PC-3 (cell line): Measurements from ENCODE around the gene CD82. TPM values are rescaled to one million over a fixed set of nuclear protein-coding genes. Genes with fewer than 3 reads are reported as not detected.
"Not testable (repeated sequence)": the region's sequence is repeated elsewhere in the genome, so short reads cannot be mapped to it uniquely, and the experiment has no call there.

Experiments
- ATAC-seq: fragments of 200-7000 bp; cut with Tn5 transposase; 2 replicates; pipeline ENCODE4 v1.9.1; 2020; ENCODE audit warnings: mild to moderate bottlenecking, moderate library complexity
- BruUV-seq: library from RNA; stranded (reverse); fragments of 400-500 nt; replicated peaks from 2 replicates; lab custom pipeline; 2021; lab: Mats Ljungman, UMichigan
- CTCF ChIA-PET: fragments of 300-600 bp; sonication (Branson Sonifier 250); formaldehyde crosslinking; loops from one replicate; lab custom pipeline; 2022; ENCODE audit warnings: antibody characterized with exemption; lab: Charles Lee
- POLR2A ChIA-PET: fragments of 300-600 bp; sonication (Branson Sonifier 250); formaldehyde crosslinking; loops from one replicate; lab custom pipeline; 2022; ENCODE audit warnings: antibody characterized with exemption; ENCODE audit not compliant: unreplicated experiment; lab: Charles Lee
- DNase-seq: peaks from one replicate; pipeline ENCODE4 v3.0.0-alpha.2; 2015
- H2AFZ ChIP-seq: fragments of 300-600 bp; sonication (generic); 2 replicates; pipeline ENCODE4 v1.6.0; 2016; ENCODE audit warnings: antibody characterized with exemption, low read length
- H3F3A ChIP-seq: fragments of 300-600 bp; sonication (generic); one replicate; pipeline ENCODE4 v1.6.0; 2017; ENCODE audit warnings: antibody characterized with exemption, low read length, control low read depth, mild to moderate bottlenecking; ENCODE audit not compliant: unreplicated experiment
- H3K27ac ChIP-seq: fragments of 300-600 bp; sonication (generic); 2 replicates; pipeline ENCODE4 v1.5.1; 2016; ENCODE audit warnings: mild to moderate bottlenecking, low read length
- H3K27me3 ChIP-seq: fragments of 300-600 bp; sonication (generic); 2 replicates; pipeline ENCODE4 v1.6.1; 2016; ENCODE audit warnings: low read length, mixed read lengths
- H3K36me3 ChIP-seq: fragments of 300-600 bp; sonication (generic); 2 replicates; pipeline ENCODE4 v1.6.1; 2016; ENCODE audit warnings: low read depth, mixed run types, low read length, mixed read lengths
- H3K4me1 ChIP-seq: fragments of 300-600 bp; sonication (generic); 2 replicates; pipeline ENCODE4 v1.5.1; 2016; ENCODE audit warnings: low read length; ENCODE audit not compliant: insufficient read depth
- H3K4me2 ChIP-seq: fragments of 300-600 bp; sonication (generic); 2 replicates; pipeline ENCODE4 v1.6.0; 2016; ENCODE audit warnings: low read length
- H3K4me3 ChIP-seq: fragments of 300-600 bp; sonication (generic); 2 replicates; pipeline ENCODE4 v1.5.1; 2016; ENCODE audit warnings: mild to moderate bottlenecking, low read length, mixed read lengths
- H3K79me2 ChIP-seq: fragments of 300-600 bp; sonication (generic); 2 replicates; pipeline ENCODE4 v1.6.1; 2017; ENCODE audit warnings: low read length, mixed read lengths
- H3K9ac ChIP-seq: fragments of 300-600 bp; sonication (generic); 2 replicates; pipeline ENCODE4 v1.6.0; 2016; ENCODE audit warnings: mild to moderate bottlenecking, low read length
- H3K9me2 ChIP-seq: fragments of 300-600 bp; sonication (generic); replicated peaks from 2 replicates; pipeline ENCODE4 v1.6.1; 2016; ENCODE audit warnings: mixed run types, low read length, mixed read lengths
- H3K9me3 ChIP-seq: fragments of 300-600 bp; sonication (generic); 2 replicates; pipeline ENCODE4 v1.6.1; 2016; ENCODE audit warnings: low read length, mixed read lengths
- H4K20me1 ChIP-seq: fragments of 300-600 bp; sonication (generic); 2 replicates; pipeline ENCODE4 v1.6.1; 2016; ENCODE audit warnings: low read length, mixed read lengths
- CTCF ChIP-seq: fragments of 300-600 bp; sonication (generic); conservative IDR thresholded peaks from 2 replicates; pipeline ENCODE4 v1.5.1; 2017; ENCODE audit warnings: antibody characterized with exemption, low read depth, mild to moderate bottlenecking, low read length
- EZH2 ChIP-seq: fragments of 300-600 bp; sonication (generic); IDR thresholded peaks from one replicate; pipeline ENCODE4 v1.6.1; 2017; ENCODE audit warnings: antibody characterized with exemption, mild to moderate bottlenecking, low read length; ENCODE audit not compliant: unreplicated experiment
- EZH2phosphoT487 ChIP-seq: fragments of 300-600 bp; sonication (generic); IDR thresholded peaks from 2 replicates; pipeline ENCODE4 v1.6.1; 2018; ENCODE audit warnings: mild to moderate bottlenecking, antibody characterized with exemption, low read length, borderline replicate concordance
- intact Hi-C: fragments of 100-400 bp; cut with micrococcal nuclease; formaldehyde crosslinking; loops from 2 replicates; pipeline ENCODE4 v1.9.0; 2023
- total RNA-seq: library from RNA; depleted of rRNA; stranded (reverse); fragments of >200 nt; gene quantifications from 2 replicates; pipeline ENCODE4 v1.2.3, GENCODE V29; 2014

The CD82 gene
- total RNA-seq, 1 experiment from 2014 or later, result 5.0 TPM

- ATAC-seq (no peak), DNase-seq (no peak)
- intact Hi-C loops, result loop anchor here (5.0 kb wide), 1 partner anchor 353 kb away; no protein-coding TSS in a partner anchor
- Histone ChIP-seq H3K79me2 (no peaks in the 10 kb centered on the region), H3K36me3 (no peaks in the 10 kb centered on the region), H3K4me2 (no peak overlapping the region), H3K9me2 (no peaks in the 10 kb centered on the region), H3K4me1 (peaks cover 4% of the 10 kb centered on the region), H3K9me3 (no peaks in the 10 kb centered on the region), H4K20me1 (no peaks in the 10 kb centered on the region), H3K9ac (no peak overlapping the region), H3K27ac (no peak overlapping the region), H3F3A (no peaks in the 10 kb centered on the region), H2AFZ (no peak overlapping the region), H3K27me3 (no peaks in the 10 kb centered on the region), H3K4me3 (no peak overlapping the region)
- ChIA-PET CTCF (interaction anchor here (0.6 to 2.1 kb wide), 2 partner anchors 58 to 419 kb away, joined by 3 to 8 read pairs; no protein-coding TSS in a partner anchor), POLR2A (no interaction called here)
- BruUV-seq, result no TSS peak
- TF ChIP-seq EZH2, result no peak
- no peak for TF ChIP-seq CTCF
- no peak for TF ChIP-seq EZH2phosphoT487
Measured at GRCh38 chr11:44559207-44559939, 6.1 kb upstream of the CD82 start.

DNA sequence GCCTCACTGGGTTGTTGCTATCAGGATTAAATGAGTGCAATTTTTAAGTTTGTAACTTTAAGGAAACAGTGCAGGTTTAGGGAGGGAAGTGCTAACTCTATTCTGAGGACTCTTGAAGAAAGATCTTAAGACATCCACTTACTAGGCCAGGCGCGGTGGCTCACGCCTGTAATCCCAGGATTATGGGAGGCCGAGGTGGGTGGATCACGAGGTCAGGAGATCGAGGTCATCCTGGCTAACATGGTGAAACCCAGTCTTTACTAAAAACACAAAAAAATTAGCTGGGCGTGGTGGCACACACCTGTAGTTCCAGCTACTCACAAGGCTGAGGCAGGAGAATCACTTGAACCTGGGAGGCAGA lies 5.5 kb upstream of the CD82 start:
- H3K9ac ChIP-seq, H3K27me3 ChIP-seq, H3K27ac ChIP-seq, H3K4me3 ChIP-seq, H3K9me2 ChIP-seq, DNase-seq, POLR2A ChIA-PET, H2AFZ ChIP-seq, H3K9me3 ChIP-seq, BruUV-seq, ATAC-seq, H3K36me3 ChIP-seq, H3F3A ChIP-seq, H3K79me2 ChIP-seq, H4K20me1 ChIP-seq, H3K4me2 ChIP-seq, H3K4me1 ChIP-seq: not testable (repeated sequence)
- CTCF ChIA-PET, result interaction anchor here (2.1 kb wide), 1 partner anchor 57 kb away, joined by 8 read pairs; no protein-coding TSS in a partner anchor
- intact Hi-C loops, result loop anchor here (5.0 kb wide), 1 partner anchor 352 kb away; no protein-coding TSS in a partner anchor

- DNase-seq, result peak; percentile 33
- Histone ChIP-seq H3K4me1 (peaks cover 10% of the 10 kb centered on the region), H2AFZ (no peak overlapping the region), H3K4me2 (no peak overlapping the region), H3K36me3 (no peaks in the 10 kb centered on the region), H3F3A (no peaks in the 10 kb centered on the region), H3K9ac (no peak overlapping the region), H4K20me1 (no peaks in the 10 kb centered on the region), H3K79me2 (no peaks in the 10 kb centered on the region), H3K9me3 (no peaks in the 10 kb centered on the region), H3K27ac (no peak overlapping the region), H3K4me3 (no peak overlapping the region), H3K27me3 (no peaks in the 10 kb centered on the region), H3K9me2 (no peaks in the 10 kb centered on the region)
- ATAC-seq, result no peak
- intact Hi-C loops, result no loop called here
- TF ChIP-seq EZH2 (no peak), CTCF (no peak), EZH2phosphoT487 (no peak)
- no TSS peak for BruUV-seq
- POLR2A ChIA-PET, result no interaction called here
- CTCF ChIA-PET, result no interaction called here
Measured at GRCh38 chr11:44561275-44561805, 4.1 kb upstream of the CD82 start.
